Activated naive CD4-positive, alpha-beta T cell (primary cell): Measurements from ENCODE around the gene HADHA.
A peak's percentile ranks its signal among the peaks of the same experiment; 100 is the strongest.

Source experiments
- DNase-seq, 4 experiments: peaks; one replicate each; lab custom pipeline; 2025; lab: John Stamatoyannopoulos, UW

The HADHA gene

DNA sequence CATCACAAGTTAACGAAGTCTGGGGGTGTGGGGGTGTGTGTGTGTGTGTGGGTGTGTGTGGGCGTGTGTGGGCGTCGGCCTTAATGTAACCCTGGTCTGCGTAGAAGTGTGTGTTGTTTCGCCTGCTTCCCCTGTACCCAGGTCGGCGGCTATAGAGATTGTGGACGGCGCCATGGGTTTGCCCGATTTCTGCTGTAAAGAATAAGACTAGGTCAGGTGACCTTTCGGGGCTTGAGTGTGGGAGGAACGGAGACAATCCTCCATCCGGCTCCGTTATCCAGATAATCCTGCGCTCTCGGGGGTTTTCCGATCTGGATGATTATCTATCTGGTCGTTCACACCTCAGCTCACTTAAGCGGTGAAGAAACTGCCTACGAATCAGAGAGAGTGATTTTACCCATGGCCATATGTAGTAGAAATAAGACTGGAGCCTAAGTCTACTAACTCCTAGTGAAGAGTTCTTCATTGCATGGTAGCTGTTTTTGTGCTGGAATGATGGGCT is 850 bp upstream of the HADHA start:
- peak in 3 of 4 experiments; percentile 14 to 28 (median 28) for DNase-seq

- DNase-seq: no peak
Measured at GRCh38 chr2:26243470-26244308, 743 bp downstream of the HADHA start.

DNA sequence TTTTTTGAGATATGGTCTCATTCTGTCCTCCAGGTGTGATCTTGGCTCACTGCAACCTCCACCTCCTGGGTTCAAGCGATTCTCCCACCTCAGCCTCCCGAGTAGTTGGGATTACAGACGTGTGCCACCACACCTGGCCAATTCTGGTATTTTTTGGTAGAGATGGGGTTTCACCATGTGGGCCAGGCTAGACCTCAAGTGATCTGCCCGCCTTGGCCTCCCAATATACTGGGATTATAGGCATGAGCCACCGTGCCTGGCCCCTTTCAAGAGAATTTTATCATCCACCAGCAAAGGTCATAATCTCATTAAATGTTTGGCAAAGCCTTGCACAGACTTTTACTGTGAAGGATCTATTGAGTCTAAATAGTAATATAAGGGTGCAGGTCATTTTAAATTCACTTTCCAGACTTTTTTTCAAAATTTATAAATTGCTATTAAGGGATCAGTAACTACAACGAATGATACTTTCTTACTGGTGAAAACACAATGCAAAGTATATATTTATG is 2.5 kb downstream of the HADHA start:
- no peak for DNase-seq

DNA sequence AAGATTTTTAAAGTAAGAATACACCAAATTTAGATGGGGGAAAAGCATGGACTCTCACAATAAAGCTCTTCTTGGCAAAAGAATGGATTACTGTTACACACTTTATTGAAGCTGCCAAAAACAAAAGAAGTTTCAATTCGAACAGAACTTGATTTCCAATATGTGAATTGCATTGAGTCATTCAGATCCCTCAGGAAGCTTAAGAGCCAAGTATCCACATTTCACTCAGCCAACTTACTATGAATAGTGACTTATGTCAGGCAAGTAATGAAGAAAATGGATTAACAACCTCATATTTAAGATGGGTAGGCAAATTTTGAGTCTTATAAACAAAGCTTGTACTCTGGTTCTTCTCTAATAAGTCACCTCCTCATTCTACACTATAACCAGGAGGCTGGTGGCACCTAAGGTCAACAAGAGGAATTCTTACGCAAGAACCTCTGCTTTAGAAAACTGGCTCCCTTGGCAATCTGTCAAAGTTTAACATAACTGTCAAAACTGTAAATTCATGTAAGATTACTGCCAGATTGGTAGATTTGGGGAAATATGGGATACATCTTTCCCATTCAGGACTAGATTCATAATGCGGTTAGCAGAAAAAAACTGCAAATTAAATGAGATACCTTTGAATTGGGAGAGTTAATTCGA is 6.0 kb downstream of the HADHA start:
- no peak for DNase-seq

GRCh38 chr2:26237868-26238267 is 6.6 kb downstream of the HADHA start:
- no peak for DNase-seq

GRCh38 chr2:26235089-26235488 is 9.3 kb downstream of the HADHA start:
- DNase-seq: no peak

- no peak for DNase-seq
Measured at GRCh38 chr2:26230806-26231205, 13.6 kb downstream of the HADHA start.

- no peak for DNase-seq
Measured at GRCh38 chr2:26229595-26229994, 14.8 kb downstream of the HADHA start.

DNA sequence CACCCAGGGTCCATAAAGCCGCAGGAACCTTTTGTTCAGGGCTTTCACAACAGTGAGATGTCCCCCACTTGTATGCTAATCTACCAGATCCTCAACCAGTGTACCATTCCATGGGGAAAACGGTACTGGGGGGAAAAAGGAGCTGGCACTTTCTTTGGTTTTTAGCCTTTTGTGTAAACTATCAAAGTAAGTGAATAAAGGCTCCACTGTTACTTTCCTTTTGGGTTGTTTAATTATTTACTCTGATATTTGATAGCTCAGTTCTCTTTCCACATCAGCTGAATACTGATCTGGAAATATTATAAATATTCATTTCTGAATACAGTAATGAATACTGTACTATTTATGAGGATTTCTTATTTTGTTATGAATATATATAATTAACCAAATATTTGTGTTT is 20.3 kb downstream of the HADHA start:
- no peak for DNase-seq

DNA sequence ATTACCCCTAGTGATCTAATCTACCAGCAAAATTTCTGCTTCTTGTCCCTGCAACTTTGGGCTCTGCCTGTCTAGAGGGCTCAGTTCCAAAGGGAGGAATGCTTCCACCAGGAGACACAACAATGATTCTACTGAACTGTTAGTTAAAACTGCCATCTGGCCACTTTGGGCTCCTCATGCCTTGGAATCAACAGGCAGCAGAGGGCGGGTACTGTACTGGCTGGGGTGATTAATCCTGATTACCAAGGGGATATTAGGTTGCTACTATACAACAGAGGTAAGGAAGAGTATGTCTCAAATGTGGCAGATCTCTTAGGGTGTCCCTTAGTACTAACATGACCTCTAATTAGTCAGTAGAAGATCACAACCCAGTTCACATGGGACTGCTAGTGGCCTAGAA is 21.4 kb downstream of the HADHA start:
- DNase-seq: no peak

- DNase-seq: no peak
Measured at GRCh38 chr2:26217720-26218119, 26.7 kb downstream of the HADHA start.

- DNase-seq: no peak
Measured at GRCh38 chr2:26216587-26216986, 27.8 kb downstream of the HADHA start.

GRCh38 chr2:26215833-26216232 is 28.6 kb downstream of the HADHA start:
- DNase-seq: no peak

DNA sequence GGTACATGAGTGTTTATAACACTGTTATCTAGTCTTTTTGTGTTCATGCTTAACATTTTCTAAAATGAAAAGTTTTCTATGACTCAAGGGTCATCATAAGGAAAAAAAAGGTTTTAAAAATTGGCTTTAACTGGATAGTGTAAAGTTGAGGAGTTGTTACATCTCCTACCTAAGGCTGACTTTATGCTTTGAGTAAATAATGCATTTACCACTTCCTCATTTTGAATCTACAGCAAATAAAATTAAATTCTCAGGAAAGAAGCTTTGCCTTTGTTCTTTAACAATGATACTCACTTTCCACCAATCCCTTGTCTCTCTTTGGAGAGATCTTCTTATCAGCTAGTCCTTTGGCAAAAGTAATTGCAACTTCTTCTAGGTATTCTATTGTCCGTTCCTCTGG is 29.7 kb downstream of the HADHA start:
- DNase-seq: no peak

GRCh38 chr2:26212011-26212410 is 32.4 kb downstream of the HADHA start:
- no peak for DNase-seq

DNA sequence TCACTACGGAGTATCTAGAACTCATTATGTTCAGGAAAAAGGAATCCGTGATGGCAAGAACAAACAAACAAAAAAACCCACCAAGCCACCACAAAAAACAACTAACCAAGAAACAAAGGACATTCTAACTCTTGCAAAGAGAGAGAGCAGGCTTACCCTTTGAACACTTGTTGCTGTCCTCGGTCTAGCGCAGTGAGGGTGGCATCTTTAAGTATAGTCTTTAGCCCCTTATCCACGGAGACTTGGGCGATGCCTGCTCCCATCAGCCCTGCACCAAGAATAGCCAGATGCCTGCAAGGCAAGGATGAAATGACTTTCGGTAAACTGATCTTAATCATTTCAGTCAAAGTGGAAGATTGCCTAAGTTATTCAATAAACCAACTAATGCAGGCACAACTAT is 40.5 kb downstream of the HADHA start:
- no peak for DNase-seq

- no peak for DNase-seq
Measured at GRCh38 chr2:26202981-26203490, 41.4 kb downstream of the HADHA start.

- no peak for DNase-seq
Measured at GRCh38 chr2:26197516-26197915, 46.9 kb downstream of the HADHA start.

DNA sequence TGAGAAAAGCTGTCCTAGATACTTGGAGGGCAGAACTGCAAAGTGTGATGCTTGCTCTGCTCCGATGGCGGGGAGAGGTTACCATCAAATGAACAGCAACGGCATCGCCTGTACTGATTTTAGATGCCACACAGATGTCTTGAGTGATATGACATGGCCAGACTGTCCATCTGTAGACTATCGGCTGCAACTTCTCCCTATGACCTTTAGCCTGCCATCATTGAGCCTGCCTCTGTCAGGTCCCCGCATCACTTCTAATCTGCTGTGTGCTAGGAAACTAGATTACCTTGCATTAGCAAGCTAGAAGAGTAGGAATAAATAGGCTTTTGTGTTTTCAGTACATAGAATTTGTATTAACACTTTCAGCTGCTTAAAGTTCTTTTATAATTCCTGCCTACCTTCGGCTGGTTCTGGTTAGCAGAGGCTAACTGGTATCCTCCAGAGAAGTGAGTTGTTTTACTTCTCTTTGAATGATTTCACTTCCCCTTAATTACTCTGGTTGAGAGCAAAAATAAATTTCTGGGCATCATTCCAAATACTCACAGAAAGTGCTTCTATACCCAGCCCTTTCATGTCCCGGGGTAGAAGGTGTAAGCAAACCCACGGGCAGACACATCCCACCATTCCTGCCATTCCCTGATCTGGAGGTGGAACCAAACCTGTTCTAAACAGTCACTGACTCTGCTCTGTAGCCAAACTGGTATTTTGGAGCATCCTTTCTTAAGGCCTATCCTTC is 47.6 kb downstream of the HADHA start:
- no peak for DNase-seq

DNA sequence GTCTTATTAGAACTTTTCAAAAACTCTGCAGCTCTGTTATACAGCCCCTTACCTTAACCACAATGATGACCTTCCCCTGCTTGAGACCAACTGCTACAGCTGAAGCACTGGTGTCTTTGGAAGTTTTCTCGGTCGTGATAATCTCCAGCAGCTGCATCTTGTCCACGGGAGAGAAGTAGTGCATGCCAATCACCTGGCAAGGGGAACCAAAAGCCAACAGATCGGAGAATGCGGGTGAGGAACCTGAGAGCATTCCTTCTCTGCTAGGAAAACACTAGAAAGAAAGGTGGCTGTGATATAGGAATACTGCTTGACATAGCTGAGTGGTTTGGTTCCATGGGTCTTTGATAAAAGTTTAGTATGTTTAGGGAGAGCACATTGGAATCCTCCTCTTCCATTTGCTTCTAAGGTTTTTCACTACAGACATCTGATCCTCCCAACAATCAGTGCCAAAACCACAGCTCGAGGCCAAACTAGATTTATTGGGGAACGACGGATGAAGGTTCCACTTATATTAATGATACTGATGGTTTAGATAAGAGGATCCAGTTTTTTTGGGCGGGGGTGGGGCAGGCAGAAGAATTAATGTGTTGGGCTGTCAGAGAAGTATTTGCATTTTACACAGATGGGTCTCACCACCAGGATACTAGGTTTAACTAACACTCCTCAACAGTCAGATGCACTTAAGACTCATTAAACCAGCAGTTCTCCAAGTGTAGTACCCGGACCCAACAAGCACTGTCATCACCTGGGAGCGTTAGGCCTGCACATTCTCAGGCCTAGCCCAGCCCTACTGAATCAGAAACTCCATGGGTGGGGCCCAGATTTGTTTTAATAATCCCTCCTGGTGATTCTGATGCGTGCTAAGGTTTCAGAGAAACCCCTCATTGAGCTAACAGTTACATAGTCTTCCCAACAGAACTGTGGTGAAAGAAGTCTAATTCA is 49.1 kb downstream of the HADHA start:
- no peak for DNase-seq

DNA sequence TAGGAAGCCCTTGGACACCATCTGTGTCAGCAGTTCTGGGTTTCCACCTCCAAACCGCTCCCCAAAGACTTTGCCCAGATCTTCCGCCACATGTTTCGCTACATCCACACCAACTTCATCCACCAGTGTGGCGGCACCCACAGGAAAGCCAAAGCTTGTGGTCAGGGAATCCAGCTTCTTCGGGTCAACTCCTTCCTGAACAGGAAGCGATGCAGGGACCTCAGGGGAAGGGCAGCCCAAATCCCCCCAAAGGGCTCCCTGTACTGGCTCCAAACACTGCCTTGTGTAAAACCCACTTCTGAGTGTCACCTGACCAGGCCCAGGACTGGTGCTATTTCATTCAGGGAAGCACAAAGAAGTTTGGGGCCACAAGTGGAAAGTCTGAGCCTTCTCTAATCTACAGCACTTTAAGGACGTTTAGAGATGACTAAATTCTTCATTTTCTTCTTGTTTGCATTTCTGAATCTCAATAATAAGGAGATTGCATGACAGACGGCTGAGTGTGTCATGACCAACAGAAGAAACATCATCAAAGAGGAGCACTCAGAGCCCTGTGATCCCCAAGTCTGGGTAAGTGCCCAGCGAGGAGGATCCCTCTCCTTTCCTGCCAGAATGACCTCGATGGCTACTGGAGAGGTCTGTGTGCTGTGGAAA is 50.7 kb downstream of the HADHA start:
- no peak for DNase-seq
